ENCODE results near the gene ZNF440.
"Not testable (repeated sequence)": the region's sequence is repeated elsewhere in the genome, so short reads cannot be mapped to it uniquely, and the experiment has no call there.

The ZNF440 gene

GRCh38 chr19:11814029-11814699 is at the start of gene ZNF440:
Gene ZNF440 (plus strand): TSS chr19:11814273. CDS start chr19:11814448, 175 bp downstream.
- DNase-seq (ENCODE audit: low read depth), result peak; percentile 90

- peak; percentile 89 for DNase-seq (ENCODE audit: low read depth)
These were observed 47.2 kb upstream of the ZNF440 start, which contains the start of gene ZNF441 for GRCh38 chr19:11766597-11767591. Gene ZNF441 (plus strand): TSS chr19:11767000. CDS start chr19:11767194, 194 bp downstream.

- peak; percentile 17 for DNase-seq (ENCODE audit: low read depth)
These were observed 46.4 kb upstream of the ZNF440 start for GRCh38 chr19:11767633-11768133.

- no peak for DNase-seq (ENCODE audit: low read depth)
These were observed 44.1 kb upstream of the ZNF440 start for GRCh38 chr19:11769995-11770394.

- not testable (repeated sequence) for DNase-seq (ENCODE audit: low read depth)
These were observed 42.6 kb upstream of the ZNF440 start for GRCh38 chr19:11771520-11771919.

GRCh38 chr19:11776669-11777068 is 37.4 kb upstream of the ZNF440 start:
- not testable (repeated sequence) for DNase-seq (ENCODE audit: low read depth)

- DNase-seq (ENCODE audit: low read depth), result no peak
These were observed 33.5 kb upstream of the ZNF440 start for GRCh38 chr19:11780431-11781020.

GRCh38 chr19:11781295-11782057 is 32.6 kb upstream of the ZNF440 start:
- no peak for DNase-seq (ENCODE audit: low read depth)

GRCh38 chr19:11783767-11784166 is 30.3 kb upstream of the ZNF440 start:
- no peak for DNase-seq (ENCODE audit: low read depth)

- no peak for DNase-seq (ENCODE audit: low read depth)
These were observed 29.7 kb upstream of the ZNF440 start for GRCh38 chr19:11784356-11784755.

GRCh38 chr19:11787536-11787935 is 26.5 kb upstream of the ZNF440 start:
- no peak for DNase-seq (ENCODE audit: low read depth)

GRCh38 chr19:11792942-11793341 is 21.1 kb upstream of the ZNF440 start:
- no peak for DNase-seq (ENCODE audit: low read depth)

- peak; percentile 63 for DNase-seq (ENCODE audit: low read depth)
These were observed 16.6 kb upstream of the ZNF440 start for GRCh38 chr19:11797491-11797890.

- peak; percentile 85 for DNase-seq (ENCODE audit: low read depth)
These were observed 15.4 kb upstream of the ZNF440 start, which contains the start of gene ZNF491 for GRCh38 chr19:11798391-11799330. Gene ZNF491 (plus strand): TSS chr19:11798523. CDS start chr19:11805954, 7,431 bp downstream.

- no peak for DNase-seq (ENCODE audit: low read depth)
These were observed 7.5 kb upstream of the ZNF440 start for GRCh38 chr19:11806354-11807098.

- no peak for DNase-seq (ENCODE audit: low read depth)
These were observed 7.0 kb upstream of the ZNF440 start for GRCh38 chr19:11807099-11807380.

GRCh38 chr19:11813703-11814028 is 407 bp upstream of the ZNF440 start:
- DNase-seq (ENCODE audit: low read depth), result no peak

- DNase-seq (ENCODE audit: low read depth), result no peak
These were observed 595 bp downstream of the ZNF440 start for GRCh38 chr19:11814700-11815035.

- DNase-seq (ENCODE audit: low read depth), result no peak
These were observed 7.5 kb downstream of the ZNF440 start for GRCh38 chr19:11821474-11822109.
